Measurements from ENCODE around the gene PARVB.
"Not testable (repeated sequence)": the region's sequence is repeated elsewhere in the genome, so short reads cannot be mapped to it uniquely, and the experiment has no call there.

Gene PARVB

GRCh38 chr22:44037519-44038375, 13.6 kb downstream of the PARVB start:
- Mint-ChIP-seq H3K4me1 (ENCODE audit: low read depth in 2 of 2) (peaks cover 0 to 5% of the 10 kb centered on the region in 2 donors), H3K9me3 (no peaks in the 10 kb centered on the region), H3K36me3 (ENCODE audit: insufficient read depth) (peaks cover under 1% of the 10 kb centered on the region), H3K27ac (no peak overlapping the region), H3K27me3 (no peaks in the 10 kb centered on the region), H3K4me3 (no peak overlapping the region)
- no peak for DNase-seq
- ATAC-seq (replicated peaks), result no peak

DNA sequence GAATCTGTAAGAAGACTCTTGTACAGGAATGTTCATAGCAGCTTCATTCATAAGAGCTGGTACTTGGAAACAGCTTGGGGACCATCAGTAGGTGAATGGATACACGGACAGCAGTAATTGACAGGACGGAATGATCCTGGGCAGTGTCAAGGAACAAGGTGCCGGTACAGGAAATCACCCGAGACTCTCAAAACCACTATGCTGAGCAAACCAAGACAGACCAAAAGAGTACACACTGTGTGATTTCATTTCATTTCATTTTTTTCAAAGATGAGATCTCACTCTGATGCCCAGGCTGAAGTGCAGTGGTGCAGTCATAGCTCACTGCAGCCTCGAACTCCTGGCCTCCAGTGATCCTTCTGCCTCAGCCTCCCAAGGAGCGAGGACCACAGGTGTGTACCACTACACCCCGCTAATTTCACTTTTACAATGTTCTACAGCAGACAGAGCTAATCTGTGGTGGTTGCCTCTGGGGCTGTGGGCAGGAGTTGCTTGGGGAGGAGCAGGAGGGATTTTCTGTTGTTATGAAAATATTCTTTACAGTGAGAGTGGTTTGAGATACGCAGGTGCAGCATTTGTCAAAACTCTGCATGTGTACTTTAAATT, 15.6 kb downstream of the PARVB start:
- Mint-ChIP-seq H3K4me1 (ENCODE audit: low read depth in 2 of 2) (peaks cover 0 to 5% of the 10 kb centered on the region in 2 donors), H3K27ac (peak overlapping the region in 1 of 2 donors; percentile 54), H3K4me3 (no peak overlapping the region), H3K36me3 (ENCODE audit: insufficient read depth) (no peaks in the 10 kb centered on the region), H3K9me3 (no peaks in the 10 kb centered on the region), H3K27me3 (no peaks in the 10 kb centered on the region)
- DNase-seq (no peak), ATAC-seq (replicated peaks) (no peak)

GRCh38 chr22:44042249-44043218, 18.4 kb downstream of the PARVB start:
- DNase-seq, result no peak
- peaks cover 5 to 12% of the 10 kb centered on the region in 2 donors for H3K4me1 Mint-ChIP-seq (ENCODE audit: low read depth in 2 of 2)
- H3K9me3 Mint-ChIP-seq, result no peaks in the 10 kb centered on the region
- ATAC-seq (replicated peaks), result no peak
- H3K36me3 Mint-ChIP-seq (ENCODE audit: insufficient read depth), result no peaks in the 10 kb centered on the region
- no peak overlapping the region for H3K4me3 Mint-ChIP-seq
- no peaks in the 10 kb centered on the region for H3K27me3 Mint-ChIP-seq
- no peak overlapping the region for H3K27ac Mint-ChIP-seq

DNA sequence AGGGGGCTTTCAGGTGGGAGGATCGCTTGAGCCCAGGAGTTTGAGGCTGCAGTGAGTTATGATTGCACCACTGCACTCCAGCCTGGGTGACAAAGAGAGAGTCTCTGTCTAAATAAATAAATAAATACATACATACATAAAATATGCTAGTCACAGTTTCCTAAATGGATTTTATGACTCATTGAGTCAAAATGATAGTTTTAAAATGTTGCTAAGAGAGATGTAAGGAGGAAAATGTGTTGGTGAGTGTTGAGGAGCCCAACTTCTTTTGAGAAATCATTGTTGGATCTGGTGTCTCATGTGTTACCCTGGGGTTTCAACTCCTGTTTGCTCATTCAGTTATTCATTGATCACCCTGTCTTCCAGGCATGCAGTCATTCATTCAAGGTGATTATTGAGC, 21.0 kb downstream of the PARVB start:
- peaks cover 10 to 14% of the 10 kb centered on the region in 2 donors for H3K4me1 Mint-ChIP-seq (ENCODE audit: low read depth in 2 of 2)
- H3K4me3 Mint-ChIP-seq, result no peak overlapping the region
- no peaks in the 10 kb centered on the region for H3K9me3 Mint-ChIP-seq
- peak overlapping the region in 1 of 2 donors; percentile 47 for H3K27ac Mint-ChIP-seq
- no peaks in the 10 kb centered on the region for H3K36me3 Mint-ChIP-seq (ENCODE audit: insufficient read depth)
- ATAC-seq (replicated peaks) (no peak), DNase-seq (no peak)
- H3K27me3 Mint-ChIP-seq, result no peaks in the 10 kb centered on the region

GRCh38 chr22:44046485-44047141, 22.5 kb downstream of the PARVB start:
- peak overlapping the region in 1 of 2 donors; percentile 96 for H3K27ac Mint-ChIP-seq

DNA sequence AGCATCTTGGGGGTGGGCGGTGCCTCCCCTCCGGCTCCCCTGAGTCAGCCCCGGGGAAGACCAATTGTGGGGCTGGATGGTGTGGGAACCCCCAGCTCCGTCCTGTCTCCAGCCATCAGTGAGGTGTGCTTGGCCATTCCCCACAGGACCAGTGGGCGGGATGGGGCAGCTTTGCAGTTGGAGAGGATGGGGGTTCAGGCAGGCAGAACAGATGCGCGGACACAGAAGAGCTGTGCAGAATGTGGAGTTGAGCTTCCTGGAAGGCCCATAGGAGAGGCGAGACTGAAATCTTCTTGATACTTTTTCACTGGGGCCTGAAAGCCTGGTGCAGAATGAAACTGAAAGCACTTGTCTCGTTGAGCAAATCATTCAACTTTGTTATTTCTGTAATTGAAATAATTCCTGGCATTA, 23.8 kb downstream of the PARVB start:
- no peak for ATAC-seq (replicated peaks)
- DNase-seq, result no peak
- no peaks in the 10 kb centered on the region for H3K27me3 Mint-ChIP-seq
- H3K4me3 Mint-ChIP-seq, result peak overlapping the region; percentile 69 to 70
- peaks cover 10 to 14% of the 10 kb centered on the region in 2 donors for H3K4me1 Mint-ChIP-seq (ENCODE audit: low read depth in 2 of 2)
- H3K36me3 Mint-ChIP-seq (ENCODE audit: insufficient read depth), result no peaks in the 10 kb centered on the region
- no peaks in the 10 kb centered on the region for H3K9me3 Mint-ChIP-seq
- peak overlapping the region; percentile 85 to 96 for H3K27ac Mint-ChIP-seq

More at GRCh38 chr22:44046485-44047141, 22.5 kb downstream of the PARVB start:
- Mint-ChIP-seq H3K27me3 (no peaks in the 10 kb centered on the region), H3K4me3 (no peak overlapping the region), H3K9me3 (no peaks in the 10 kb centered on the region), H3K4me1 (ENCODE audit: low read depth in 2 of 2) (peaks cover 10 to 14% of the 10 kb centered on the region in 2 donors), H3K36me3 (ENCODE audit: insufficient read depth) (no peaks in the 10 kb centered on the region)
- ATAC-seq (replicated peaks) (no peak), DNase-seq (no peak)

- ATAC-seq (replicated peaks) (no peak), DNase-seq (no peak)
- no peaks in the 10 kb centered on the region for H3K27me3 Mint-ChIP-seq
- no peak overlapping the region for H3K4me3 Mint-ChIP-seq
- no peaks in the 10 kb centered on the region for H3K36me3 Mint-ChIP-seq (ENCODE audit: insufficient read depth)
- H3K27ac Mint-ChIP-seq, result no peak overlapping the region
- no peaks in the 10 kb centered on the region for H3K9me3 Mint-ChIP-seq
- H3K4me1 Mint-ChIP-seq (ENCODE audit: low read depth in 2 of 2), result peaks cover 10 to 14% of the 10 kb centered on the region in 2 donors
Observed at GRCh38 chr22:44049486-44050231, 25.6 kb downstream of the PARVB start.

GRCh38 chr22:44050766-44051355, 26.8 kb downstream of the PARVB start:
- Mint-ChIP-seq H3K27ac (peak overlapping the region; percentile 25 to 54), H3K27me3 (no peaks in the 10 kb centered on the region), H3K4me3 (no peak overlapping the region), H3K36me3 (ENCODE audit: insufficient read depth) (no peaks in the 10 kb centered on the region), H3K4me1 (ENCODE audit: low read depth in 2 of 2) (peaks cover 8 to 10% of the 10 kb centered on the region in 2 donors), H3K9me3 (no peaks in the 10 kb centered on the region)
- ATAC-seq (replicated peaks) (no peak), DNase-seq (no peak)

- ATAC-seq (replicated peaks), result no peak
- H3K9me3 Mint-ChIP-seq, result no peaks in the 10 kb centered on the region
- H3K4me1 Mint-ChIP-seq (ENCODE audit: low read depth in 2 of 2), result peaks cover 7 to 10% of the 10 kb centered on the region in 2 donors
- DNase-seq, result no peak
- H3K27ac Mint-ChIP-seq, result peak overlapping the region in 1 of 2 donors; percentile 54
- no peaks in the 10 kb centered on the region for H3K36me3 Mint-ChIP-seq (ENCODE audit: insufficient read depth)
- H3K4me3 Mint-ChIP-seq, result no peak overlapping the region
- H3K27me3 Mint-ChIP-seq, result no peaks in the 10 kb centered on the region
Observed at GRCh38 chr22:44051358-44051757, 27.3 kb downstream of the PARVB start.

- no peak overlapping the region for H3K27ac Mint-ChIP-seq
- ATAC-seq (replicated peaks) (no peak), DNase-seq (no peak)
- peaks cover 6 to 7% of the 10 kb centered on the region in 2 donors for H3K4me1 Mint-ChIP-seq (ENCODE audit: low read depth in 2 of 2)
- H3K36me3 Mint-ChIP-seq (ENCODE audit: insufficient read depth), result no peaks in the 10 kb centered on the region
- H3K9me3 Mint-ChIP-seq, result no peaks in the 10 kb centered on the region
- H3K27me3 Mint-ChIP-seq, result no peaks in the 10 kb centered on the region
- no peak overlapping the region for H3K4me3 Mint-ChIP-seq
Observed at GRCh38 chr22:44051961-44052360, 27.9 kb downstream of the PARVB start.

DNA sequence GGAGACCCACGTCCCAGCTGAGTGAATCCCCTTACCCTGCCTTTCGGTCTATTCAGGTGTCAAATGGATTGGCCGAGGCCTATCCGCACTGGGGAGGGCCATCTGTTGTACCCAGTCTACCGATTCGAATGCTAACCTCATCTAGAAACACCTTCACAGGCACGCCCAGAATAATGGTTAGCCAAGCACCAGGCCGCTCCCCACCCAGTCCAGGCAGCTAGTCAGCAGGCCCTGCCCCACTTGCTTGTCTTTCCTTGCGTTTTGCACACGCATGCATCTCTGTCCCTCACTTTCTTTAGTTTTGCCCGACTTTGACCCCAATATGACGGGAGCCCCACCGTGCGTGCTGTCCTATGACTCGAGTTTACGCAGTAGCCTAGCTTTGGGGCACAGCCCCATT, 31.7 kb downstream of the PARVB start:
- ATAC-seq (replicated peaks) (no peak), DNase-seq (no peak)
- no peaks in the 10 kb centered on the region for H3K27me3 Mint-ChIP-seq
- no peak overlapping the region for H3K27ac Mint-ChIP-seq
- peaks cover 0 to 4% of the 10 kb centered on the region in 2 donors for H3K9me3 Mint-ChIP-seq
- no peak overlapping the region for H3K4me3 Mint-ChIP-seq
- H3K4me1 Mint-ChIP-seq (ENCODE audit: low read depth in 2 of 2), result no peaks in the 10 kb centered on the region
- H3K36me3 Mint-ChIP-seq (ENCODE audit: insufficient read depth), result no peaks in the 10 kb centered on the region

DNA sequence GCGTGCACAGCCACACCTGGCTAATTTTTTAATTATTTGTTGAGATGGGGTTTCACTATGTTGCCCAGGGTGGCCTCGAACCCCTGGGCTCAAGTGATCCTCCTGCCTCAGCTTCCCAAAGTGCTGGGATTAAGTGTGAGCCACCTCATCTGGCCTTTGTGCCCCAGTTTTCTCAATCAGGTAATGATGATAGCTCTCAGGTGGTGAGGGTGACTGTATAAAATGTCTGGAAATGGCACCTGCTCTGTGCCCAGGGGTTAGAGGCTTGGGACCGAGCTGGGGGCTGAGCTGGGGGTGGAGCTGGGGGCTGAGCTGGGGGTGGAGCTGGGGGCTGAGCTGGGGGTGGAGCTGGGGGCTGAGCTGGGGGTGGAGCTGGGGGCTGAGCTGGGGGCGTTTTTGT, 32.5 kb downstream of the PARVB start:
- H3K4me1 Mint-ChIP-seq (ENCODE audit: low read depth in 2 of 2); H3K27ac Mint-ChIP-seq; H3K36me3 Mint-ChIP-seq (ENCODE audit: insufficient read depth); H3K9me3 Mint-ChIP-seq; H3K4me3 Mint-ChIP-seq; DNase-seq; ATAC-seq (replicated peaks); H3K27me3 Mint-ChIP-seq: not testable (repeated sequence)

Measured in effector memory CD8-positive, alpha-beta T cell (primary cell).